ENCODE measurements around the gene SEMA4G. TPM values are rescaled to one million over a fixed set of nuclear protein-coding genes. Genes with fewer than 3 reads are reported as not detected.
A peak's percentile ranks its signal among the peaks of the same experiment; 100 is the strongest.

SEMA4G gene
- total RNA-seq, 4 donors from 2014 or later, result 0.44 to 4.1 (median 1.3) TPM

- H3K4me3 ChIP-seq, result no peak overlapping the region
- intact Hi-C loops (cut with DNase I), result no loop called here
- no peaks in the 10 kb centered on the region for H3K9me3 ChIP-seq
- WGBS, 2 donors, result 71 to 83% methylated on average over 5 of the region's 5 CpGs
- H3K4me1 ChIP-seq, result peaks cover 12 to 20% (median 15%) of the 10 kb centered on the region in 3 donors
- no peak for TF ChIP-seq POLR2A (IDR thresholded peaks at IDR 0.05)
- TF ChIP-seq CTCF (IDR thresholded peaks at IDR 0.05), result no peak
- H3K27ac ChIP-seq, result no peak overlapping the region
- DNase-seq, result no peak
- no peaks in the 10 kb centered on the region for H3K27me3 ChIP-seq
- peaks cover 0 to 57% (median 0%) of the 10 kb centered on the region in 3 donors for H3K36me3 ChIP-seq
Observed at GRCh38 chr10:100965820-100966219, 3.5 kb upstream of the SEMA4G start.

- TF ChIP-seq POLR2A (IDR thresholded peaks at IDR 0.05) (no peak), CTCF (IDR thresholded peaks at IDR 0.05) (no peak)
- DNase-seq, result no peak
- Histone ChIP-seq H3K4me3 (no peak overlapping the region), H3K9me3 (no peaks in the 10 kb centered on the region), H3K27me3 (no peaks in the 10 kb centered on the region), H3K4me1 (peaks cover 12 to 20% (median 15%) of the 10 kb centered on the region in 3 donors), H3K27ac (no peak overlapping the region), H3K36me3 (peaks cover 0 to 46% (median 0%) of the 10 kb centered on the region in 3 donors)
- WGBS, 2 donors, result 71 to 84% methylated on average over 2 of the region's 2 CpGs
- intact Hi-C loops (cut with DNase I), result no loop called here
Observed at GRCh38 chr10:100966887-100967286, 2.4 kb upstream of the SEMA4G start.

GRCh38 chr10:100967332-100967731 lies 2.0 kb upstream of the SEMA4G start:
- H3K4me3 ChIP-seq, result no peak overlapping the region
- intact Hi-C loops (cut with DNase I), result no loop called here
- peaks cover 12 to 20% (median 15%) of the 10 kb centered on the region in 3 donors for H3K4me1 ChIP-seq
- no peak for TF ChIP-seq POLR2A (IDR thresholded peaks at IDR 0.05)
- no peaks in the 10 kb centered on the region for H3K27me3 ChIP-seq
- no peaks in the 10 kb centered on the region for H3K9me3 ChIP-seq
- 85 to 87% methylated on average over 2 of the region's 2 CpGs for WGBS, 2 donors
- no peak overlapping the region for H3K27ac ChIP-seq
- no peak for DNase-seq
- peaks cover 0 to 42% (median 0%) of the 10 kb centered on the region in 3 donors for H3K36me3 ChIP-seq

GRCh38 chr10:100968062-100968736 lies 1.1 kb upstream of the SEMA4G start:
- Histone ChIP-seq H3K4me3 (no peak overlapping the region), H3K36me3 (peaks cover 0 to 33% (median 0%) of the 10 kb centered on the region in 3 donors), H3K27ac (no peak overlapping the region), H3K27me3 (no peaks in the 10 kb centered on the region), H3K9me3 (no peaks in the 10 kb centered on the region), H3K4me1 (peaks cover 12 to 20% (median 15%) of the 10 kb centered on the region in 3 donors)
- whole genome bisulfite sequencing, 2 donors, result 70 to 88% methylated on average over 2 of the region's 2 CpGs
- intact Hi-C loops (cut with DNase I), result no loop called here
- DNase-seq, result no peak
- TF ChIP-seq POLR2A (IDR thresholded peaks at IDR 0.05) (no peak), CTCF (IDR thresholded peaks at IDR 0.05) (no peak)

GRCh38 chr10:100968863-100969186 lies 479 bp upstream of the SEMA4G start:
- no peaks in the 10 kb centered on the region for H3K27me3 ChIP-seq
- WGBS, 2 donors, result 7 to 23% methylated on average over 5 to 6 of the region's 9 CpGs
- DNase-seq, result no peak
- H3K36me3 ChIP-seq, result peaks cover 0 to 28% (median 0%) of the 10 kb centered on the region in 3 donors
- H3K9me3 ChIP-seq, result no peaks in the 10 kb centered on the region
- intact Hi-C loops (cut with DNase I), result no loop called here
- TF ChIP-seq CTCF (IDR thresholded peaks at IDR 0.05) (no peak), POLR2A (IDR thresholded peaks at IDR 0.05) (no peak)
- H3K4me1 ChIP-seq, result peaks cover 12 to 20% (median 15%) of the 10 kb centered on the region in 3 donors
- H3K27ac ChIP-seq, result no peak overlapping the region
- peak overlapping the region; percentile 41 to 69 (median 64) for H3K4me3 ChIP-seq

Data from esophagus squamous epithelium (tissue), 5 donors.